ENCODE data around the gene HEATR5A.
"Not testable (repeated sequence)": the region's sequence is repeated elsewhere in the genome, so short reads cannot be mapped to it uniquely, and the experiment has no call there.

- TF ChIP-seq, protein P1, sequence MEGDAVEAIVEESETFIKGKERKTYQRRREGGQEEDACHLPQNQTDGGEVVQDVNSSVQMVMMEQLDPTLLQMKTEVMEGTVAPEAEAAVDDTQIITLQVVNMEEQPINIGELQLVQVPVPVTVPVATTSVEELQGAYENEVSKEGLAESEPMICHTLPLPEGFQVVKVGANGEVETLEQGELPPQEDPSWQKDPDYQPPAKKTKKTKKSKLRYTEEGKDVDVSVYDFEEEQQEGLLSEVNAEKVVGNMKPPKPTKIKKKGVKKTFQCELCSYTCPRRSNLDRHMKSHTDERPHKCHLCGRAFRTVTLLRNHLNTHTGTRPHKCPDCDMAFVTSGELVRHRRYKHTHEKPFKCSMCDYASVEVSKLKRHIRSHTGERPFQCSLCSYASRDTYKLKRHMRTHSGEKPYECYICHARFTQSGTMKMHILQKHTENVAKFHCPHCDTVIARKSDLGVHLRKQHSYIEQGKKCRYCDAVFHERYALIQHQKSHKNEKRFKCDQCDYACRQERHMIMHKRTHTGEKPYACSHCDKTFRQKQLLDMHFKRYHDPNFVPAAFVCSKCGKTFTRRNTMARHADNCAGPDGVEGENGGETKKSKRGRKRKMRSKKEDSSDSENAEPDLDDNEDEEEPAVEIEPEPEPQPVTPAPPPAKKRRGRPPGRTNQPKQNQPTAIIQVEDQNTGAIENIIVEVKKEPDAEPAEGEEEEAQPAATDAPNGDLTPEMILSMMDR (IDR thresholded peaks at IDR 0.05; ENCODE audit: borderline replicate concordance, extremely low read depth, low read length, poor library complexity, severe bottlenecking) = not testable (repeated sequence)
- not testable (repeated sequence) for TF ChIP-seq EZH2 (IDR thresholded peaks at IDR 0.05; ENCODE audit: borderline replicate concordance, low read depth, low read length, severe bottlenecking)
Measured at GRCh38 chr14:31257554-31258426, 162.6 kb downstream of the HEATR5A start.
